GM12878 (cell line): ENCODE results near the gene C8B.

Source experiments
- CBX3 ChIP-seq: fragments of 200-600 bp; sonication (generic); IDR thresholded peaks from 2 replicates; pipeline ENCODE4 v1.6.1; 2016; ENCODE audit warnings: low read depth, borderline replicate concordance
- EZH2 ChIP-seq: IDR thresholded peaks from 2 replicates; pipeline ENCODE4 v1.6.1; 2012; ENCODE audit warnings: low read depth, mild to moderate bottlenecking, control low read depth, inconsistent platforms, low read length, borderline replicate concordance; ENCODE audit not compliant: control insufficient read depth
- NBN ChIP-seq: fragments of 450-650 bp; IDR thresholded peaks from 2 replicates; pipeline ENCODE4 v1.6.1; 2016
- RAD21 ChIP-seq: IDR thresholded peaks from 2 replicates; pipeline ENCODE4 v1.6.1; 2011; ENCODE audit warnings: mild to moderate bottlenecking, low read depth, low read length, moderate library complexity; ENCODE audit not compliant: insufficient read depth

DNA sequence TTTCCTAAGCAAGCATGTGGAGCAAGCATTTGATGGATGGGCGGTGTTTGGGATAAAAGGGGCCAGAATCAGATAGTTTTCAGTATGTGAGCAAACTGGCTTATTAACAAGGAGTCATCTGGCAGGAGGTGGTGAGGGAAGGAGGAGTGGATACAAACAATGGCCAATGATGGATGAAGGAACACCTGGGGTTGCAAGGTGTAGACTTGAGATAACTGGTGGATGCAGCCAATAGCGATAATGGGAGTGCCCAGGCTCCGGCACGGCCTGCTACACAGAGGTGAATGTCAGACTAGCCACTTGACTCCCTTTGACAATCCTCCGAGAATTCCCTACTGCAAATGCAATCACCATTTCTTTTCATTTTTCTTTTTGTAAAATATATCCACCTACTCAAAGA, 41.7 kb downstream of the C8B start:
- TF ChIP-seq EZH2 (no peak), CBX3 (no peak), RAD21 (no peak), NBN (no peak)
